CD4-positive, alpha-beta T cell treated with Interleukin-10 for 1 hour (primary cell): ENCODE measurements around the gene BIRC2.
"Not testable (repeated sequence)": the region's sequence is repeated elsewhere in the genome, so short reads cannot be mapped to it uniquely, and the experiment has no call there.

ENCODE experiments used
- DNase-seq: peaks from one replicate; pipeline ENCODE4 v3.0.0-alpha.2; 2020

Gene BIRC2

GRCh38 chr11:102323542-102324251 is 23.3 kb upstream of the BIRC2 start:
- no peak for DNase-seq

GRCh38 chr11:102325088-102325487 is 21.9 kb upstream of the BIRC2 start:
- DNase-seq, result no peak

GRCh38 chr11:102328748-102329147 is 18.3 kb upstream of the BIRC2 start:
- DNase-seq, result no peak

- DNase-seq, result no peak
Measured at GRCh38 chr11:102330231-102330630, 16.8 kb upstream of the BIRC2 start.

- no peak for DNase-seq
Measured at GRCh38 chr11:102331341-102331740, 15.7 kb upstream of the BIRC2 start.

- no peak for DNase-seq
Measured at GRCh38 chr11:102332611-102332994, 14.4 kb upstream of the BIRC2 start.

- DNase-seq, result no peak
Measured at GRCh38 chr11:102338479-102339010, 8.5 kb upstream of the BIRC2 start.

DNA sequence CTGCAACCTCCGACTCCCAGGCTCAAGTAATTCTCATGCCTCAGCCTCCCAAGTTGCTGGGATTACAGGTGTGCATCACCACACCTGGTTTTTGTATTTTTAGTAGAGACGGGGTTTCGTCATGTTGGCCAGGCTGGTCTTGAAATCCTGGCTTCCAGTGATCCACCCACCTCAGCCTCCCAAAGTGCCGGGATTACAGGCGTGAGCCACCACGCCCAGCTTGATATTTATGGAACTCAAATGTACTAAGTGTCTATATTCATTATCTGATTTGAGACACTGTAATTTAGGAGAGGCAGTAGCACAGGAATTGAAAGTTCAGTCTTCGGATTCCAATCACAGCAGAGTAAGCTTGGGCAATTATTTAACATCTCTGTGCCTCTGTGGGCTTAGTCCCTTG is 5.7 kb upstream of the BIRC2 start:
- not testable (repeated sequence) for DNase-seq

DNA sequence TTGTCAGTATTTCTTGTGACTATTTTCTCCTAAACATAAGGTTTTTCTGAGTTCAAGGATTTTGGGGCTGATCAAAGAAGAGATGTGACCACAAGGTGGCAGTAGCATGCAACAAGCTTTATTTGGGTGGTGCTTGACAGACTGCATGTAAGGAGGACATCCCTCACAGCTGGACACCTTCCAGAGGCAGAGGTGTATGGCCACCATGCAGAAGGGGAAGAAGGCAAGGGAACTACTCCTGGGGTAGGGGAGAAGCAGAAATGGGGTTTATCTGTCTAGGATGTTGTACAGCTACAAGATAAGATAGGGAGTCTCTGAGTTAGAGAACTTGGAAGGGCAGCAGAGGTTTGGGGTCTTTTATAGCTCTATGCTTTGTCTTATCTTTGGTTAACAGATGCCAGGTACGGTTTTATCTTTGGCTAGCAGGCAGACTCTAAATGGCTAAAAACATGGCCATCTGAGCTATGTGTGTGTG is 5.1 kb upstream of the BIRC2 start:
- DNase-seq, result peak; percentile 85

GRCh38 chr11:102343809-102344208 is 3.2 kb upstream of the BIRC2 start:
- no peak for DNase-seq

DNA sequence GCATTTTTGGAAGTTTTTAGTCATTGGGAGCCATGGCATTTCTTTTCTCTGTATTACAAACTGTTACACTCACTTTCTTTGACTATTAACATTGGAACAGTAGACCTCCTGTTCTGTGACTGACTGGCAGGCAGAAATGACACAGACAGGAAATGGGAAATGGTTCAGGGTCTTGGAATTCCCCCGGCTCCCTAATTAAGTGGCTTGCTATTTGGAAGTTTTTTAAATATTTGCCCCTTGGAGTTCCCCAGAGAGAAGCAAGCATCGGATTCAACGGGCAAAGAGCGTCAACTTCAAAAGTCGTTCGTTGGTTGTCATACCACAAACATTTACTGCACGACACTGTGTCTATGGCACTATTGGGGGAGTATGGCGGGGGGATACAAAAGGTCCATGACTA is 1.1 kb upstream of the BIRC2 start:
- DNase-seq, result peak; percentile 61

DNA sequence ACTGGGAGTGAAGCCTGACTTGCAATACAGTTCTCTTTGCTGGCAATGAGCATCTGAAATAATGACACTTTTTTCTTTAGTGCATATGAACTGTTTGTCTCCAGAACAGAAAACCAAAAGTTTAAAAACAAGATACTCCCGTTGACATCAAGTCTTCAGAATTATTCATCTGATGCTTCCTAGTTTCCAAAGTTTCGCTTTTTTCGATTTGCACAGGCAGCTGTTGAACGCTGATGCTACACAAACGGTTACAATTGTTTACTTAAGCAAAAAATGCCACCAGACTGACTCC is 612 bp upstream of the BIRC2 start:
- DNase-seq, result no peak

DNA sequence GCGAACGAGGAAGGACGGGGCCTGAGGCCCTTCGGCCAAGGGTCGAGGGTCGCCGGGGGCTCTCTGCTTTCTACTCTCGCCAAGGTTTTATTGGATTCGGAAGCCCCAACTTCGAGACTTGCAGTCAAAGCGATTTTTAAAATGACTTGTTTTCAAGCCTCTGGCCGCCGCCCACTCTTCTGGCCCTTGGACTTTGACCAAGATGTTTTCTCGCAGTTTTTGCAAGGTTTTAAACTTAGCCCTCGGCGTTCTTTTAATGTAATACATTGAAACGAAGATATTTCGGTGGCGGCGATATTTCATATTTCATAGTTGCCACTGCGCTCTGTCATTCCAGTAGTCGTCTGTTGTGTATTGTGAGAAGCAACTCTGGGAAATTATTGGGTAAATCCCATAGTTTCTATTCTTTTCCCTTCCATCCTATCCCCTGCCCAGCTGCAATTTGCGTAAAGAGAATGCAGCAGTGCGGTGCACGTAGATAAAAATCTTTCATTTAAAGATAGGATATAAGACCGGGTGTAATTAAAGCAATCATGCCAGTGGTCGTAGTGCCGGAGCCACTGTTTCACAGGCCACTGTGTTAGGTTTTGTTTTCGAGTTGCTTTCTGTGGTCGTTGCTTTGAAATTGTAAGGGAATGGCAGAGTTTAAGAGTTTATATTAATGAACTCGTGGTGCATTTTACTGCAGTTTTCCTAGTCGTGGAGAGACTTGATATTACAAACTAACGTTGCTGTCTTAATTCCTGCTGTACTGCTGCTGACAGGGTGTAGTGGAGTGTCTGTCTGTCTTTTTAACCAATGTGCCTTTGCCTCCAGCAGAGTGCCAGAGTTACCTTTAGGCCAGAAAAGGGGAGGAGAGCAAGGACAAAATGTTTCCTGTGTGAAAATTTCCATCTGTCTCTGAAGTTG is 702 bp downstream of the BIRC2 start:
- peak; percentile 58 for DNase-seq

- DNase-seq, result no peak
Measured at GRCh38 chr11:102357116-102357515, 10.1 kb downstream of the BIRC2 start.

- DNase-seq, result no peak
Measured at GRCh38 chr11:102359372-102359771, 12.4 kb downstream of the BIRC2 start.

DNA sequence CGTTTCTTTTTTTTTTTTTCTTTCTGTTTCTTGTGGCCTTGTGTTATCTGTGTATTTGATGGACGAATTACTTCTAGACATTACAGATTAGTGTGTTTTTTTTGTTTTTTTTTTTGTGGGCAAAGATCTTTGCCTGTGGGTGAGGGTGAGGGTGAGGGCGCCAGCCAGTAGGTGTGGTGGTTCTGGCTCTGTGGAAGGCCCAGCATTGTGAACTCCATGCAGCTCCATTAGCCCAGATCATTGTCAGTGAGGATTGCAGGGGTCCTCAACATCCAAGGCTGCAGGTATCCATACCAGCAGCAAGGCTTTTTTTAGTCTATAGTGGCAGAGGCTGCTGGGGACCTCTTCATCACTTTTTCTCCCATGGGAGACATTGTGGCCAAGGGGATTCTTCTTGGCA is 13.7 kb downstream of the BIRC2 start:
- peak; percentile 42 for DNase-seq

DNA sequence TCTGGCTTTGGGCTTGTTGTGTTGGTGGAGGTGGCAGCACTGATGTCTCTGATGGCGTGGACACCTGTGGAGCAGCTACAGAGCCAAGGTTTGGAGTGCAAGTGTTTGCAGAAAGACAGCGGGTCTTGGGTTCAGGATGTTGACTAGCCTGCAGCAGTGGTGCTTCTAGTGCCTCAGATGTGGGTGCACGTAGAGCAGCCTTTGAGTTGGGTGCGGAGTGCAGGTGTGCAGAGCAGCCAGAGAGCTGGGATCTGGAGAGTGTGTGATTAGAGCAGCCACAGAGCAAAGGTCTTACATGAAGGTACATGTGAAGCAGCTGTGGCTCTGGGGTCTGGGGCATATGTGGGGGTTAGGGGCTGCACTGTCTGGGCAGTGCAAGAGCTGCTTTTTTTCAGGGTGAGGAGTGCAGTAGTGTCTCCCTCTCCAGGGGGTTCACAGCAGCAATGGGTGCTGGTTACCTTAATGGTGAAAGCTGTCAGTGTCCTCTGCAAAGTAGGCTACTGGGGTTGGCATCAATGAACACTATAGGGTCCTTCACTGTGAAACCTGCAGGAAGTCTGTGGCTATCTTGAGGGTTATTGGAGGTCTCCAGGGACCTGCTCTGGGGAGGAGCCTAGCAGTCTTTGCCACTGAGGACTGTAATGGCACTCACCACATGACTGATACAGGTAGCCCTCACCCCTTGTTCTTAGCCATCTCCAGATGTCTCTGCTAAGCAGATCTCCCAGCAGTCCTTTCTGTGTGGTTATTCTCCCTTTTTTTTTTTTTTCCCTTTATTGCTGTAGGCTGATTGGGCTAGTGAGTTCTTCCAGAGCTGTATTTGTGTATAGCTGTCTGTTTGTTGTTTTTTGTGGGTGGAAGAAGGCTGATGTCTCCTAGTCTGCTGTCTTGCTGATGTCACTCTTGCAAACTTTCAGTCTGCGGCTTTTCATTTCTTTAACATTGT is 14.3 kb downstream of the BIRC2 start:
- DNase-seq, result peak; percentile 56

DNA sequence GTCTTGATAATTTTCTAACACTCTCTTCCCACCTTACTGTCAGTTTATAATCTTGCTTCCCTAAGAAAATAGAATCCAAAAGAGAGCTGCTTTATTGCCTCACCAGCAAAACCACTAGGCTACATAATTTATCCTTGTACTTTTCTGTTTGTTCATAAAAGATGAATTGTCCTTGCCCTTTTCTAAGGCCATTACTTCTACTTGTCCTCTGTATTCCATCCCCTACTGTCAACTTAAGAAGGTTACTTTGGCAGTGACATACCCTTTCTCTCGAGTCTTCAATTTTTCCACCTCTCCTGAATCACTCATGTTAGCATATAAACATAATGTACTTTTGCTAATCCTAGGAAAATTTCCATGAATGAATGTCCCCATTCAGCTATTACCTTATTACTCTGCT is 18.0 kb downstream of the BIRC2 start:
- no peak for DNase-seq

GRCh38 chr11:102367364-102367763 is 20.4 kb downstream of the BIRC2 start:
- DNase-seq, result peak; percentile 44

GRCh38 chr11:102368472-102368871 is 21.5 kb downstream of the BIRC2 start:
- no peak for DNase-seq

- DNase-seq, result not testable (repeated sequence)
Measured at GRCh38 chr11:102374633-102375424, 27.8 kb downstream of the BIRC2 start.
